A673 (cell line): ENCODE measurements around the gene KMT5C.

Experiments
- EZH2 ChIP-seq: fragments of 200-600 bp; sonication (generic); IDR thresholded peaks from 2 replicates; pipeline ENCODE4 v1.6.1; 2017; ENCODE audit warnings: borderline replicate concordance, low read depth, mild to moderate bottlenecking, mixed read lengths, antibody characterized with exemption, low read length; ENCODE audit not compliant: poor library complexity, severe bottlenecking
- TF ChIP-seq, protein P1 (sequence below): fragments of 300-800, 200-600 bp; sonication (generic); conservative IDR thresholded peaks from 2 replicates; pipeline ENCODE4 v1.5.1; 2017; ENCODE audit warnings: low read depth, mild to moderate bottlenecking, antibody characterized with exemption, low read length, moderate library complexity, mixed read lengths

DNA sequence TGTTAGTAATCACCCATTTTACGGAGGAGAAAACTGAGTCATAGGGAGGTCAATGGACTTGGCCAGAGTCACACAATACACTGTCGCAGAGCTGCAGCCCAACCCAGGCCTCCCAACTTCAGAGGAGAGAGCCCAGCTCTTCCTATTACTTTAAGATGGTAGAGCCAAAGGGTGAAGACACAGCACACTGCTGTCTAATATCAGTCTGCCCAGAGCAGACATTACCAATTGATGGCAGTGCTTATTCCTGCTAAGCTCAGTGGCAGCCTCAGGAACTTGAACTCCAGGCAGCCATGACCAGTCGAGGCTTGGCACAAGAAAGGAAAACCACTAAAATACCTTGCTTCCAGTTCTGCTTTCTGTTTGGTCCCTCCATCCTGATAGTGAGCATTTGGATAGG lies 33.0 kb upstream of the KMT5C start:
- TF ChIP-seq, protein P1, sequence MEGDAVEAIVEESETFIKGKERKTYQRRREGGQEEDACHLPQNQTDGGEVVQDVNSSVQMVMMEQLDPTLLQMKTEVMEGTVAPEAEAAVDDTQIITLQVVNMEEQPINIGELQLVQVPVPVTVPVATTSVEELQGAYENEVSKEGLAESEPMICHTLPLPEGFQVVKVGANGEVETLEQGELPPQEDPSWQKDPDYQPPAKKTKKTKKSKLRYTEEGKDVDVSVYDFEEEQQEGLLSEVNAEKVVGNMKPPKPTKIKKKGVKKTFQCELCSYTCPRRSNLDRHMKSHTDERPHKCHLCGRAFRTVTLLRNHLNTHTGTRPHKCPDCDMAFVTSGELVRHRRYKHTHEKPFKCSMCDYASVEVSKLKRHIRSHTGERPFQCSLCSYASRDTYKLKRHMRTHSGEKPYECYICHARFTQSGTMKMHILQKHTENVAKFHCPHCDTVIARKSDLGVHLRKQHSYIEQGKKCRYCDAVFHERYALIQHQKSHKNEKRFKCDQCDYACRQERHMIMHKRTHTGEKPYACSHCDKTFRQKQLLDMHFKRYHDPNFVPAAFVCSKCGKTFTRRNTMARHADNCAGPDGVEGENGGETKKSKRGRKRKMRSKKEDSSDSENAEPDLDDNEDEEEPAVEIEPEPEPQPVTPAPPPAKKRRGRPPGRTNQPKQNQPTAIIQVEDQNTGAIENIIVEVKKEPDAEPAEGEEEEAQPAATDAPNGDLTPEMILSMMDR: no peak
- TF ChIP-seq EZH2: no peak
